Esophagus squamous epithelium (tissue), 5 donors: ENCODE results near the gene FAAP20. TPM values are rescaled to one million over a fixed set of nuclear protein-coding genes. Genes with fewer than 3 reads are reported as not detected.

Source experiments
- DNase-seq: peaks from one replicate; lab custom pipeline; 2025; lab: John Stamatoyannopoulos, UW
- H3K27ac ChIP-seq, 4 donors: fragments of 200-600 bp; sonication (generic); one replicate each; pipeline ENCODE4 v1.5.1; 2016 to 2019; ENCODE audit warnings: mild to moderate bottlenecking in 1 of 4
- H3K27me3 ChIP-seq, 4 donors: fragments of 200-600 bp; sonication (generic); 1 replicate in 3 of 4; 2 replicates in 1 of 4; pipeline versions ENCODE4 v1.5.1 to v1.6.0; 2017 to 2021; ENCODE audit warnings: antibody characterized with exemption in 1 of 4
- H3K36me3 ChIP-seq, 3 donors: fragments of 200-600 bp; sonication (generic); one replicate each; pipeline ENCODE4 v1.5.1; 2016 to 2019
- H3K4me1 ChIP-seq, 3 donors: fragments of 200-600 bp; sonication (generic); one replicate each; pipeline ENCODE4 v1.5.1; 2017 to 2019
- H3K4me3 ChIP-seq, 4 donors: fragments of 200-600 bp; sonication (generic); 1 replicate in 3 of 4; 2 replicates in 1 of 4; pipeline ENCODE4 v1.5.1; 2016 to 2019; ENCODE audit warnings: mild to moderate bottlenecking in 2 of 4, moderate library complexity in 1 of 4
- H3K9me3 ChIP-seq, 3 donors: fragments of 200-600 bp; sonication (generic); one replicate each; pipeline ENCODE4 v1.5.1; 2016 to 2019
- POLR2A ChIP-seq, 4 donors: fragments of 450-650 bp; IDR thresholded peaks; one replicate each; pipeline ENCODE4 v1.6.1; 2017; ENCODE audit warnings: antibody characterized with exemption in 4 of 4, mild to moderate bottlenecking in 4 of 4, moderate library complexity in 3 of 4
- WGBS, 2 donors: methylation state at CpG; one replicate each; pipeline ENCODE4 v1.1.5; 2018; 5-methylcytosine and 5-hydroxymethylcytosine counted together
- intact Hi-C: fragments of 100-400 bp; cut with DNase I; formaldehyde crosslinking; loops from one replicate; pipeline ENCODE4 v1.15.0; 2022
- total RNA-seq, 4 donors: library from RNA; depleted of rRNA; stranded (reverse); fragments of >200 nt; gene quantifications; one replicate each; pipeline ENCODE4 v1.1.0, GENCODE V29; 2016
- TF ChIP-seq, protein P1 (sequence below), 6 experiments: fragments of 450-650 bp in 4 of 6; fragments of 200-600 bp in 2 of 6; sonication (generic) in 2 of 6; IDR thresholded peaks; one replicate each; pipeline ENCODE4 v1.5.1; 2016 to 2019; ENCODE audit warnings: antibody characterized with exemption in 6 of 6, mild to moderate bottlenecking in 4 of 6, moderate library complexity in 4 of 6
- donor health status: DM: yes; HTN: yes; CAD: no.

Gene FAAP20
- total RNA-seq, 4 donors from 2014 or later, result 8.6 to 22.5 (median 18.1) TPM

DNA sequence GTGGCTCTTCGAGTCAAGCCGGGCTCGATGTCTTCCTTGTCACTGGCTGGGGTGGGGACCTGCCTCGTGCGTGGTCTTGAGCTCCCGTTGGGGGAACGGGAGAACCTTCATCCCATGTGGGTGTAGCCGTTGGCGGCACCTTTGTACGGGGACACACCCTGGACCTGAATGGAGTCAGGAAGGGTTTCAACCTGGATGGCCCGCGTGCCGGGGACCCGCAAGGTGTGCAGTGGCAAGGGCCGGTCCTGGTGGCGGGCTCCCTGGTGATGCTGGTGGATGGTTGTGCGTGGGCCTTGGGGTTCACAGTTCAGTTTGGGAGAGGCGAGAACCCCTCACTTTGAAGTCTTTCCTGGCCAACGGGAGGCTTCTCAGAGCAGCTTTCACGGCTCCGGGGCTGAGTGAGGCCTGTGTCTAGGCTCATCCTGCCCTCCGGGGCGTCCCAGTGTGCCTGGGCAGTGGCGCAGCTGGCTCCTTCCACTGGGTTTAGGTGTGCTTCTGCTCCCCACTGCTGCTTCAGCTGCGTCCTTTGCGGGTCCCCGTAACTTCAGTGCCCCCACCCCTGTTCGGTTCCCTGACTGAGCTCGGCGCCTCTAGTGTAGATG, 44.9 kb upstream of the FAAP20 start:
- Histone ChIP-seq H3K9me3 (no peaks in the 10 kb centered on the region), H3K4me3 (no peak overlapping the region), H3K27ac (peak overlapping the region in 3 of 4 donors; percentile 37 to 66 (median 55)), H3K36me3 (peaks cover 0 to 25% (median 0%) of the 10 kb centered on the region in 3 donors), H3K4me1 (peaks cover 71 to 98% (median 82%) of the 10 kb centered on the region in 3 donors), H3K27me3 (no peaks in the 10 kb centered on the region)
- intact Hi-C loops, result no loop called here
- no peak for DNase-seq
- 70 to 77% methylated on average over 19 to 25 of the region's 30 CpGs for WGBS, 2 donors
- TF ChIP-seq, protein P1, sequence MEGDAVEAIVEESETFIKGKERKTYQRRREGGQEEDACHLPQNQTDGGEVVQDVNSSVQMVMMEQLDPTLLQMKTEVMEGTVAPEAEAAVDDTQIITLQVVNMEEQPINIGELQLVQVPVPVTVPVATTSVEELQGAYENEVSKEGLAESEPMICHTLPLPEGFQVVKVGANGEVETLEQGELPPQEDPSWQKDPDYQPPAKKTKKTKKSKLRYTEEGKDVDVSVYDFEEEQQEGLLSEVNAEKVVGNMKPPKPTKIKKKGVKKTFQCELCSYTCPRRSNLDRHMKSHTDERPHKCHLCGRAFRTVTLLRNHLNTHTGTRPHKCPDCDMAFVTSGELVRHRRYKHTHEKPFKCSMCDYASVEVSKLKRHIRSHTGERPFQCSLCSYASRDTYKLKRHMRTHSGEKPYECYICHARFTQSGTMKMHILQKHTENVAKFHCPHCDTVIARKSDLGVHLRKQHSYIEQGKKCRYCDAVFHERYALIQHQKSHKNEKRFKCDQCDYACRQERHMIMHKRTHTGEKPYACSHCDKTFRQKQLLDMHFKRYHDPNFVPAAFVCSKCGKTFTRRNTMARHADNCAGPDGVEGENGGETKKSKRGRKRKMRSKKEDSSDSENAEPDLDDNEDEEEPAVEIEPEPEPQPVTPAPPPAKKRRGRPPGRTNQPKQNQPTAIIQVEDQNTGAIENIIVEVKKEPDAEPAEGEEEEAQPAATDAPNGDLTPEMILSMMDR (IDR thresholded peaks at IDR 0.05), result no peak
- no peak for TF ChIP-seq POLR2A (IDR thresholded peaks at IDR 0.05)

DNA sequence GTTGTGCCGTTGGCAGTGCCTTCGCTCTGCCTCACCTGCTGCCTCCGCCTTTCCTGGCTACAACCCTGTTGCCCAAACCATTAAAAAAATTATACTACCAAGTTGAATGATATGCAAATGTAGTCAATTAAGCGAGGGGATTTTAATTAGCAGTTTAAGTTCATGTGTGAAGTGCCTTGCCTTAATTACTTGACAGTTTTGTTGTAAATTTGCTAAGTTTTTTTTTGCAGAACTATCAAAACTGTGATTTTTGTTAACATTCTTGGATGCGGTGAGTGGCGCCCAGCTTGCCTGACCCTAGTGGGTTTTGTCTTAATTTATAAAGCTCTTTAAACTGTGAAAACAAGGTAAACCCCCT, 44.4 kb upstream of the FAAP20 start:
- no peak for TF ChIP-seq POLR2A (IDR thresholded peaks at IDR 0.05)
- TF ChIP-seq, protein P1 (IDR thresholded peaks at IDR 0.05), result no peak
- intact Hi-C loops, result no loop called here

DNA sequence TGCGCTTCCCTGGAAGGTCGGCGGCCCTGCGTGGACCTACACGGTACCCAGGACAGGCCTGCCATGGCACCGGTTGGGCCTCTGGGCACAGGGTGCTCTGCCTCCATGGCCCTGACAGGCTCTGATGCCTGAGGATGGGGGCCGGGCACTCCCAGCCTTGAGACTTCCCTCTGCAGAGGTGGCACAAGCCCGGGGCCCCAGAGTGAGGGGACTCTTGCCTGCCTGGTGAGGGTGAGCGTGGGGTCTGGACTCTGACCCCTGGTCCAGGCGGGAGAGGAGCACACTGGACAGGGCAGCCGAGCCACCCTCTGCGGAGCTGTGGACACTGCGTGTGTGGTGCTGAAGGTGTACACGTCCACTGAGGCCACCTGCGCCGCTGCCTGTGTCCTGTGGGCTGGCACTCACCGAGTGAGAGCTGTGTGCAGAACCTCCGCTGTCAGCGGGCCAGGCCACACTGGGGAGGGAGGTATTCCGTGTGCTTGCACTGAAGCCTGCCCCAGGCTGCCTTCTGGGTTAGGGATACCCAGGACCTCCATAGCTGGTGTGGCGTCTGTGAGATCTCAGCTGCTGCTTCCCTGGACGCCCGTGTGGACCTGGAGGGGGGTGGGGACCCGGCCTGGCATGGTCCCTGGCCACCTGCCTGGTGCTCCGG, 43.9 kb upstream of the FAAP20 start:
- DNase-seq, result no peak
- intact Hi-C loops, result no loop called here
- peak overlapping the region in 3 of 4 donors; percentile 42 to 91 (median 64) for H3K27ac ChIP-seq
- no peaks in the 10 kb centered on the region for H3K27me3 ChIP-seq
- TF ChIP-seq POLR2A (IDR thresholded peaks at IDR 0.05), result no peak
- TF ChIP-seq, protein P1 (IDR thresholded peaks at IDR 0.05), result no peak
- WGBS, 2 donors, result 25 to 38% methylated on average over 4 to 6 of the region's 25 CpGs
- no peaks in the 10 kb centered on the region for H3K9me3 ChIP-seq
- peaks cover 0 to 25% (median 0%) of the 10 kb centered on the region in 3 donors for H3K36me3 ChIP-seq
- peak overlapping the region in 1 of 4 donors; percentile 21 for H3K4me3 ChIP-seq
- H3K4me1 ChIP-seq, result peaks cover 78 to 100% (median 90%) of the 10 kb centered on the region in 3 donors

More for the DNA sequence above, 44.4 kb upstream of the FAAP20 start:
- DNase-seq, result no peak
- WGBS, 2 donors, result 54 to 69% methylated on average over 6 of the region's 6 CpGs
- no peak overlapping the region for H3K4me3 ChIP-seq
- no peaks in the 10 kb centered on the region for H3K27me3 ChIP-seq
- H3K4me1 ChIP-seq, result peaks cover 76 to 100% (median 86%) of the 10 kb centered on the region in 3 donors
- H3K27ac ChIP-seq, result peak overlapping the region in 1 of 4 donors; percentile 64
- H3K36me3 ChIP-seq, result peaks cover 0 to 25% (median 0%) of the 10 kb centered on the region in 3 donors
- no peaks in the 10 kb centered on the region for H3K9me3 ChIP-seq

DNA sequence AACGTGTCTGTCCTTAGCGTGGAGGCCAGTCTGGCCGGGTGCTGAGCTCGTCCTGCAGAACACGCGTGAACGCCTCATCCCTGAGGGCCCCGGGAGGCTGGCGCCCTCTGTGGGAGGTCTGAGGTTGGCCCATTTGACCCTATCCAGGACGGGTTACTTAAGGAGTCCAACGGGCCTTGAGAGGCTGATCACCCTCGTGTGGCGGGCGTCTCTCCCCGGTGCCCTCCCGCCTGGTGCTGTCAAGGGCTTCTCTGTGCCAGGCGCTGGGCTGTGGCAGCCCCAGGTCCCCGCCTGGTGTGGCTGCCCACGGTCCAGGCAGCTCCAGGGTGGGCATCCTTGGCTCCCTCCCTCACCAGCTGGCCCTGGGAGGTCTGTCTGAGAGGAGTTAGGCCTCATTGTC, 43.2 kb upstream of the FAAP20 start:
- peaks cover 79 to 100% (median 90%) of the 10 kb centered on the region in 3 donors for H3K4me1 ChIP-seq

More for the DNA sequence above, 43.2 kb upstream of the FAAP20 start:
- TF ChIP-seq, protein P1 (IDR thresholded peaks at IDR 0.05), result peak in 1 of 6 experiments; percentile 19
- TF ChIP-seq POLR2A (IDR thresholded peaks at IDR 0.05), result no peak
- intact Hi-C loops, result no loop called here
- Histone ChIP-seq H3K27me3 (no peaks in the 10 kb centered on the region), H3K4me3 (peak overlapping the region in 1 of 4 donors; percentile 21), H3K9me3 (no peaks in the 10 kb centered on the region), H3K36me3 (peaks cover 0 to 20% (median 0%) of the 10 kb centered on the region in 3 donors), H3K27ac (peak overlapping the region in 3 of 4 donors; percentile 42 to 91 (median 64))
- 42% methylated on average over 4 of the region's 19 CpGs; no CpG with 5 or more reads in 1 of the 2 donors for WGBS, 2 donors
- no peak for DNase-seq
